ENCODE results near the gene CLCN1.
"Not testable (repeated sequence)": the region's sequence is repeated elsewhere in the genome, so short reads cannot be mapped to it uniquely, and the experiment has no call there.

Gene CLCN1

DNA sequence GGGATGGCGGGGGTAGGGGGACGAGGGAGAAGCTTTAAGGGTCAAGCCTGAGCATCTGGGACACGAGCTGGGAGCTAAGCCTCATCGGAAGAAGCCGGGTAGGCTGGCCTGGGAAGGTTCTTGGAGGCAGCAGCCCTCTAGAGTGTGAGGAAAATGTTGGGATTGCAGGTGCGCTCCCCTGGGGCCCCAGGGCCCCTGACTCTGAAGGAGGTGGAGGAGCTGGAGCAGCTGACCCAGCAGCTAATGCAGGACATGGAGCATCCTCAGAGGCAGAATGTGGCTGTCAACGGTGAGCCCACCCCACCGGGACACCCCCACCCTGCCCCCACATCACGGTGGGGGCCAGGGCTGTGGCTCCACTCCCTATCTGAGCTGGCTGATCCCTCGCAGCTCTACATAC lies 72.1 kb downstream of the CLCN1 start:
- no peak for DNase-seq

DNA sequence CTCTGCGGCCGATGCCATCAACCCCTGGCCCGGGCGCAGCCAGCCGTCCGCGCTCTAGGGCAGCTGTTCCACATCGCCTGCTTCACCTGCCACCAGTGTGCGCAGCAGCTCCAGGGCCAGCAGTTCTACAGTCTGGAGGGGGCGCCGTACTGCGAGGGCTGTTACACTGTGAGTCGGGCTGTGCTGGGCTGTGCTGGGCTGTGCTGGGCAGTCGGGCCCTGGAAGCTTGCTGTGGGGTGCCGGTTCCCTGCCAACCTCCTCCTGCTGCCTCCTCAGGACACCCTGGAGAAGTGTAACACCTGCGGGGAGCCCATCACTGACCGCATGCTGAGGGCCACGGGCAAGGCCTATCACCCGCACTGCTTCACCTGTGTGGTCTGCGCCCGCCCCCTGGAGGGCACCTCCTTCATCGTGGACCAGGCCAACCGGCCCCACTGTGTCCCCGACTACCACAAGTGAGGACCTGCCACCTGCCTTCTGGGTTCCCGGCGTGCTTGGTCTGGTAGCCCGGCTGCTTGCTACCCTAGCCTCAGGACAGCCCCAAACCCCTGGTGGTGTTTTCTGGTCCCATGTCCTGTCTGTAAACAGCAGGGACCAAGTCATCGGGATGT lies 72.7 kb downstream of the CLCN1 start:
- DNase-seq, result no peak

DNA sequence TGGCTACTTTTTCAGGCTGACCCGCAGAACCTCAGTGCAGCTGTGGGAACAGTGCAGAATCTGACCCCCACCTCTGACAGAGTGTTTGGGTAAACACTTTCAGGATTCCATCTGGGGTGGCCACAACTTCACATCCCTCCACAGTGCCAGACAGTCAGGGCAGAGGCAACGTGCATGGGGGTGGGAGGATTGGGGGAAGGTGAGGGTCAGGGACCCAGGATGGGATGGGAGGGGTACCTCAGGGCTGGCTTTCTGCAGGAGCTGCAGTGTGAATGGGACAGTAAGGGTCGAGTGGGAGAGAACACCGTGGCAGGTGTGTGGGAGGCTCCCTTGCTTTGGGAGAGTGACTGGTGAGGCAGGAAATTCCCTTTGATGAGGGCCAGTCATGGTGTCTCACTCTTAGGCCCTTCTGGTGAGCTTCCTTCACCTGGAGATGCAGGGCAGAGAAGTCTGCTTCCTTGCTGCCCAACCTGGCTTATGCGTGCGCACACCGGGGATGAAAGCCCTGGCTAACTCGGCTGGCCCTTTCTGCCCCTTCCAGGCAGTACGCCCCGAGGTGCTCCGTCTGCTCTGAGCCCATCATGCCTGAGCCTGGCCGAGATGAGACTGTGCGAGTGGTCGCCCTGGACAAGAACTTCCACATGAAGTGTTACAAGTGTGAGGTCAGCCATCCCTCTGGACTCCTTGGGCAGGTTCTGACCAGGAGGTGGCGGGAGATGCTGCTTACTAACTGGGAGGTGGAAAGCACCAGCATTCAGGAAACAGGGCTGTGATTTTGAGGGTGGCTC lies 73.6 kb downstream of the CLCN1 start:
- no peak for DNase-seq

DNA sequence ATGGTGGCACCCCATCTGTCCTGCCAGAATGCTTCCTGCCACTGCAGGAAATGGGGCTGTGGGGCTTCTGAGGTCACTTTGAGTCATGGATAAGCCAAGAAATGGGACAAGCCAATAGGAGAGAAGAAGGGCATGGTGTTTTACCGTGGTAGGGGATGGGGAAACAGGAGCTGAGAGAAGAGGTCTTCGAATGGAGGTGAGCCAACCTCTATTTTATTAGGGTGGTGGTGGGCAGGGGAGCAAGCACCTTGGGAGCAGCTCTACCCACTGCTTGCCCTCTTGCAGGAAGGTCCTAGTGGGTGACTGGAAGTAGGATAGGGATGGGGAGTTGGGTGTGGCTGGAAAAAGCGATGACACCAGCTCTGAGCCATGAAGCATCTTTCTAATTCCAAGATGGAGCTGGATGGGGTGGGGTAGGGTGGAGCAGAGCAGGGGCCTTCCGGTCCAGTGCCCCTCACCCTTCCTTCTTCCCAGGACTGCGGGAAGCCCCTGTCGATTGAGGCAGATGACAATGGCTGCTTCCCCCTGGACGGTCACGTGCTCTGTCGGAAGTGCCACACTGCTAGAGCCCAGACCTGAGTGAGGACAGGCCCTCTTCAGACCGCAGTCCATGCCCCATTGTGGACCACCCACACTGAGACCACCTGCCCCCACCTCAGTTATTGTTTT lies 74.3 kb downstream of the CLCN1 start:
- no peak for DNase-seq

DNA sequence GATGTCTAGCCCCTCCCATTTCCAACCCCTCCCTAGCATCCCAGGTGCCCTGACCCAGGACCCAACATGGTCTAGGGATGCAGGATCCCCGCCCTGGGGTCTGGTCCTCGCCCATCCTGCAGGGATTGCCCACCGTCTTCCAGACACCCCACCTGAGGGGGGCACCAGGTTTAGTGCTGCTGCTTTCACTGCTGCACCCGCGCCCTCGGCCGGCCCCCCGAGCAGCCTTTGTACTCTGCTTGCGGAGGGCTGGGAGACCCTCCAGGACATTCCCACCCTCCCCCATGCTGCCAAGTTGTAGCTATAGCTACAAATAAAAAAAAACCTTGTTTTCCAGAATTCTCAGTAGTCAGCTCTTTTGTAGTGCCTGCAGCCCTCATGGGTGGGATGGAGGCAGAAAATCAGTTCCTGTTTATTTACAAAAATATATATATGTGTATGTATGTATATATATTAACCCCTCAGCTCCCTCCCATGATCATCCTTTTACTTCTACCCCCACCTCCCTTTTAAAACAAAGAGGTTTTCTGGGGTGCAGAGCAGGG lies 74.9 kb downstream of the CLCN1 start:
- no peak for DNase-seq

DNA sequence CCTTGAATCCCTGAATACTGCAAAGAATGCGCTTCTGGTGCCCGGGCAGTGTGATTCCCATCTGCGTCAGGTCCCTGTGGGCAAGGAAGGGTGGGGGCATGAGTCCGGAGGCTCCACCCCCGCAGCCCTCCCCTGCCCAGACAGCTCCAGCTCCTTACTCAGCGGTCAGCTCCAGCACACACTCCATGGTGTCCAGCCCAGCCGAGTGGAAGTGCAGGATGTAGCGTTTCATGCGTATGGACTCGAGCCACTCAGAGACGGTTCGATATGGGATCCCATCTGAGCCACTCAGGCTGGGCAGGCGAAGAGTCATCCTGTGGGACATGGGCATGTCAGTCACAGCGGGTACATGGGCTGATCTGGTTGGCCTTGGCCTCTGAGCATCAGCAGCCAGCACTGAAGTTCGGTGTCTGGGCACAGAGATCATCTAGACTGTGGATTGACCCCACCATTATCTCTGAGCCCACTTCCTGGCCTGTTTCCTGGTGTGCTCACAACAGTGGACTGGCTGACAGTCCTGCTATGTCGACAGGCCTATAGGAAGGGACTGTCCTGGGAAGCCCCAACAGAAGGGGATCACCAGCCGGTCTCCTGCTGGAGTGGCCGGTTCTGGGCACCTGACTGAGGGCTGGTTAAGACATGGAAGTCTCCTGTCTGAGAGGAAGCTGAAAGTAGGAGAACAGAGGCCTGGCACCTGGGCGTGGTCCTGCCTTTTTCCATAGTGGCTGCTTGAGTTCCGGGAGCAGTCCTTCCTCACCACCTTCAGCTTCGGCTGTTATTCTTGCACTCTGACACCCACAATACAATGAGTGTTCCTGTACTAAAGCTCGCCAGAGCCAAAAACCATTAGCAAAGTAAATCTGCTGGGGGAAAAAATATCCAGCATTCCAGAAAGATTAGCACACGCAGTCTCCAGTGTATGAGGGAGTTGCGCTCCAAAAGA lies 75.8 kb downstream of the CLCN1 start:
- no peak for DNase-seq

DNA sequence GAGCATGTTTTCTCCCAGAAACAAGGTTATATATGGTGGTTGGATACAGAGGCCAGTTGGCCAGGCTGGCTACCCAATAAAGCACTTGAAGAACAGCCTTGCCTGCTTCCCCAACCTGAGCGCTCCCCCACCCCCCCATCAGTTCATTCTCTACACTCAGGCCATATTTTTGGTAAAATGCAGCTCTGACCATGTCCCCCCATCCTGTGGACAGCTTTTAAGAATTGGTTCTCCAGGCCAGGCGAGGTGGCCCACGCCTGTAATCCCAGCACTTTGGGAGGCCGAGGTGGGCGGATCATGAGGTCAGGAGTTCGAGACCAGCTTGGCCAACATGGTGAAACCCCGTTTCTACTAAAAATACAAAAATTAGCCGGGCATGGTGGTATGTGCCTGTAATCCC lies 76.5 kb downstream of the CLCN1 start:
- not testable (repeated sequence) for DNase-seq

DNA sequence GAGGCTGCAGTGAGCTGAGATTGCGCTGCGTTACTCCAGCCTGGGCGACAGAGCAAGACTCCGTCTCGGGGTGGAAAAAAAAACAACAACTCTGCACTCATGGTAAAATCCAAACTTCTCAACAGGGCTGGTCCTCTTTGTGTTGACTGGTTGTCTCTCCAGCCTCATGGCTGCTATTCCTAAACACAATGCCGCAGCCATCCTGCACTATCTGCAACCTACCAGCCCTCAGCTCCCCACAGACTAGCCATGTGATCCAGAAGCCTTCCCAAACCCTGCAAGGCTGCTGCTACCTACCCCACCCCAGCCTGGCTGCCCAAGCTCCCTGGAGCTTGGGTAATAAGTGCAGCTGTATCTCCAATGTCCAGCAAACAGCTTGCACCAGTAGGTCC lies 77.0 kb downstream of the CLCN1 start:
- DNase-seq, result no peak

DNA sequence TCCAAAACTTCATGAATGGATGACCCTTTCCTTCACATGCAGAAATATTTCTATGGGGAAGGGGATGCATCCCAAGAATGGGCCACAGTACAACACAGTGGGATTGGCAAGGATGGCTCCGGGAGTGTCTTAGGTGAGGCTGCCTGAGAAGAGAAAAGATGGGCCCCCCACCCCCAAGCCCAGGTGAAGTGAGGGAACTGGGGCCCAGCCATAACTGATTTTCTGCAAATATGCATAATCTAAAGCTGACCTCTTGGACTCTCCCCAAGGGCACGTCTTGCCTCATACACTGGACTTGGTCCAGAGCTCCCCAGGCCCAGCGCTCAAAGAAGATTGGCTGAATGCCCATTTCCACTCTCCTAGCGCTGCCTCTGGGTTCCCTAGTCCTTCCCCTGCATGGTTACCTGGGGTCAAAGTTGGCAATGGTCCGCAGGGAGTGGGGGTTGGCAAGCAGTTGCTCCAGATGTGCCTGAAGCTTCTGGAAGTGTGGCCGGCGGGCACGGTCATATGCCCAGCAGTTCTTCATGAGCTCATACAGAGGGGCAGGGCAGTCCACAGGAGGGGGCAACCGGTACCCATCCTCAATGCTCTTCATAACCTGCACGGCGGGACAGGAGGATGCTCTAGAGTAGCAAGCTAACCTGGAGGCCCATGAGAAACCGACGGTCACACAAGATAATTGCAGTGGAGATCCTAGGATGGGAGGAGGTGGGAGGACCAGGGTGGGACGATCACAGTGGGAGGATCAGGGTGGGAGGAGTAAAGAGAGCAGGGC lies 77.5 kb downstream of the CLCN1 start:
- DNase-seq, result no peak

DNA sequence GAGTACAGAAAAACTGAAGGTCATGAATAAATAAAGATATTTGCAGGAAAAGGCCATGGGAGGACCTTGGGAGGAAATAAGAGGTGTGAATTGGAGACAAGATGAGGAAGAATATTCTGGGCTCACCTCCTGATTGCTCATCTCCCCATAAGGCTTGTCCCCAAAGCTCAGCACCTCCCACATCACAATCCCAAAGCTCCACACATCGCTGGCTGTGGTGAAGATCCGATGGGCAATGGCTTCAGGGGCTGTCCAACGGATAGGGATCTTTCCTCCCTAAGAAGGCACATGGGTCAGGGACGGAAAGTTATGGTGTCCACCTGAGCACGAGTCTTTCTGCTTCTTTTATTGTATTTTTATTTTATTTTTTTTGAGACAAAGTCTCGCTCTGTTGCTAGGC lies 78.2 kb downstream of the CLCN1 start:
- DNase-seq, result no peak

DNA sequence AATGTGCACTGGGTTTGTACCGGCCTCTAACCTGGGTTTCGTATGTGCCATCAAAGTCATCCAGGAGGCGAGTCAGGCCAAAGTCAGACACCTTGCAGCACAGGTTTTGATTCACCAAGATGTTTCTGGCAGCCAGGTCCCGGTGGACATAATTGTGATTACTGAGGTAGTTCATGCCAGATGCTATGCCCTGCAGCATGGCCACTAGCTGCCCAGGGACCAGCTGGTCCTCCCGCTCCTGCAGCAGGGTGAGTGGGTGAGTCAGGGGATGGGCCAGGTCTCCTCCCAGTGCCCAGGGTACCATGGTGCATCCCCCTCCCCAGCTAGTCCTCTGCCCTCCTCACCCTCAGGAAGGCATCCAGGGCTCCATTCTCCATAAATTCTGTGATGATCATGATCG lies 78.9 kb downstream of the CLCN1 start:
- DNase-seq, result no peak

- DNase-seq, result no peak
Observed at GRCh38 chr7:143395187-143396149, 79.6 kb downstream of the CLCN1 start.

DNA sequence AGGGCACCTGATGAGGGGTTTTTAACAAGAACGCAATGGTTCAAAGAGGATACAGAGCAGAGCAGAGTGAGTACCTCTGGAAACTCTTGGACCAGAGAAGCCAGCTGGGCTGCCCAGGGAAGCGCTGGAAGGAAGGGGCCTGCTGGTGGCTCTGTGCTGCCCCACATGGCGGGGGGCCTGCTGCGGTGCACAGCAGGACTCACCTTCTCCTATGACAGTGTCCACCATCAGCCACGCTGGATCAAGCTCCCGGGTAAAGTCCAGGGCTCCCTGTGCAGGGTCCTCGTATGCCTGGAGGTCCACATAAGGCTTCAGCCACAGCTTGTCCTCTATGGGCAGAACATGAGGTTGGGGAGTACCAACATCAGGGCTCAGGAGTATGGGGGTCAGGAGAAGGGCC lies 80.3 kb downstream of the CLCN1 start:
- DNase-seq, result no peak

DNA sequence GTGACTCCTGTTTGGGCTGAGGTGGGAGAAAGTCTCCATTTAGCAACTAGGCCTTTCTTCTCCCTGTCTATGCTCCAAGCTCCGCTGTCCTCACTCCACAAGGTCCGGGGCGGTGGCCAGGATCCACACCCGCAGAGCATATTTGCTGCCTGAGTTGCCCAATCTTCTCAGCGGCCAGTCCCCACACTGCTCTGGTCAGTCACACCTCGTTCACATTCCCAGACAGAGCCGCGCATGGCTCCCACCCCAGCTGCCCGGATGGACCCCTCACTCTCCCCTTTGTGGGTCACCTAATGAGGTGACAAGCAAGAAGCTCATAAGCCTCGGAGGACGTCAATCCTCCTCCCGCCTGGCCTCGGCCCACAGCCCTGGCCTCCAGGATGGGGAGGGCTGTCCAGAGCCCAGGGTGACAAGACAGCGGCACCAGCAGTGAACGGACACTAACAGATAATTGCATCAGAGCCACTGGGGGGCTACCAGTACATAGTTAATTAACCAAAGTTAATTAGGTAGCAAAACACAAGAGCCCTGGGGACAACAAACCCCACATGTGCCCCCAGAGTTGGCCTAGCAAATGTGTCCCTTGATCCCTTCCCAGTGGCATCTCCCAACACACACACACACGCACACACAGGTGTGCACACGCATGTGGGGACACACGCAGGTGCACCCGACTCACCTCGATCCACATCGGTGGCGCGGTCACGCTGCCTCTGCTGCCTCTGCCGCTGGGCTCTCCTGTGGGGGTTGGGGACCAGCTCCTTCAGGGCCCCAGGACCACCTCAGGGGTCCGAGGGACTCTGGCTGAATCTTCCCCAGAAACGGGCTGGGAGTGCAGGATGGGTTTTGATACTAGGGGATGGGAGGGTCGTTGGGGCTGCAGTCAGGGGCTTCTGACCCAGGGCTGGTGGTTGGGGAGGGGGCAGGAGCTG lies 81.0 kb downstream of the CLCN1 start:
- no peak for DNase-seq

GRCh38 chr7:143397710-143398530 lies 82.0 kb downstream of the CLCN1 start:
- no peak for DNase-seq

GRCh38 chr7:143398616-143399015 lies 82.7 kb downstream of the CLCN1 start:
- DNase-seq, result no peak

GRCh38 chr7:143399151-143399550 lies 83.2 kb downstream of the CLCN1 start:
- DNase-seq, result no peak

GRCh38 chr7:143399642-143400041 lies 83.7 kb downstream of the CLCN1 start:
- no peak for DNase-seq

DNA sequence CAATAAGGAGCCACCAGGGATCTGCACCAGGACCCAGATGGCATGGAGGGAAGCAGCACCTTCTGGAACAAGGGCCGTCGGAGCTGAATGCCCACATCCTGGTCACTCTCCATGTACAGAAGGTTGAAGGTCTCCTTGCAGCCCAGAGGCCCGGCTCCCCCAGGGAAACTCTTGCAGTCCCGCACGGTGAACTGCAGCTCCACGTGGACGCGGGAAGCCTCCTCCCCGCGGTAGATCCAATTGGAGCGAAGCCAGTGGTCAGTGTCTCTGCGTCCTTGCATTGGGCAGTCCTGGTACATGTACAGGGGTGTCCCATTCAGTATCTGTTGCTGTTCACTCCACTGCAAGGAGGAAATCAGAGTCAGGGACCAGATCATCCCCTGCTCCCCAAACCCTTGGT lies 85.4 kb downstream of the CLCN1 start:
- no peak for DNase-seq
